CD4-positive, CD25-positive, alpha-beta regulatory T cell (primary cell): Measurements from ENCODE around the gene HAUS8. TPM values are rescaled to one million over a fixed set of nuclear protein-coding genes. Genes with fewer than 3 reads are reported as not detected.

Experiments used
- ATAC-seq, 2 donors: fragments of 150-1000 bp; cut with Tn5 transposase; one replicate each; pipeline ENCODE4 v1.10.0; 2021; ENCODE audit warnings: low read depth in 2 of 2, moderate number of reproducible peaks in 2 of 2, moderate library complexity in 1 of 2
- DNase-seq, 3 donors: peaks; one replicate each; pipeline versions ENCODE4 v3.0.0 to v3.0.0-alpha.2; 2012 to 2022; ENCODE audit warnings: mixed read lengths in 1 of 3
- H3K27ac ChIP-seq: one replicate; pipeline ENCODE4 v1.7.0; 2013; ENCODE audit warnings: mild to moderate bottlenecking, low read length; ENCODE audit not compliant: insufficient read depth, poor library complexity, severe bottlenecking
- H3K27me3 ChIP-seq: one replicate; pipeline ENCODE4 v1.7.0; 2013; ENCODE audit warnings: low read length; ENCODE audit not compliant: control insufficient read depth, insufficient read depth
- H3K36me3 ChIP-seq: one replicate; pipeline ENCODE4 v1.7.0; 2013; ENCODE audit warnings: mild to moderate bottlenecking, low read length, moderate library complexity; ENCODE audit not compliant: control insufficient read depth, insufficient read depth
- H3K4me1 ChIP-seq: 2 replicates; pipeline ENCODE4 v1.7.0; 2013; ENCODE audit warnings: mild to moderate bottlenecking, low read length; ENCODE audit not compliant: insufficient read depth, control insufficient read depth, poor library complexity, severe bottlenecking
- H3K4me3 ChIP-seq: one replicate; pipeline ENCODE4 v1.7.0; 2013; ENCODE audit warnings: low read depth, mild to moderate bottlenecking, low read length, moderate library complexity
- H3K9me3 ChIP-seq, 2 experiments: 1 replicate in 1 of 2; 2 replicates in 1 of 2; pipeline ENCODE4 v1.7.0; 2013; ENCODE audit warnings: low read length in 2 of 2, mild to moderate bottlenecking in 1 of 2, moderate library complexity in 1 of 2; ENCODE audit not compliant: control insufficient read depth in 2 of 2
- H3K27ac Mint-ChIP-seq, 3 donors: one replicate each; pipeline ENCODE4 v1.8.0; 2020 to 2022; ENCODE audit warnings: mild to moderate bottlenecking in 3 of 3, mixed read lengths in 3 of 3, moderate library complexity in 2 of 3
- H3K27me3 Mint-ChIP-seq: one replicate; pipeline ENCODE4 v1.8.0; 2022; ENCODE audit warnings: mild to moderate bottlenecking, mixed read lengths
- H3K36me3 Mint-ChIP-seq: one replicate; pipeline ENCODE4 v1.8.0; 2020; ENCODE audit warnings: mixed read lengths
- H3K4me1 Mint-ChIP-seq, 4 donors: one replicate each; pipeline ENCODE4 v1.8.0; 2020 to 2022; ENCODE audit warnings: mixed read lengths in 4 of 4, mild to moderate bottlenecking in 1 of 4
- H3K4me3 Mint-ChIP-seq, 4 donors: one replicate each; pipeline ENCODE4 v1.8.0; 2020 to 2022; ENCODE audit warnings: mild to moderate bottlenecking in 4 of 4, mixed read lengths in 4 of 4, moderate library complexity in 3 of 4
- H3K9me3 Mint-ChIP-seq, 7 donors: one replicate each; pipeline ENCODE4 v1.8.0; 2020 to 2022; ENCODE audit warnings: mixed read lengths in 7 of 7, mild to moderate bottlenecking in 3 of 7, moderate library complexity in 2 of 7
- polyA plus RNA-seq, 4 donors: library from polyadenylated mRNA; unstranded; fragments of 300-500 nt; fragmentation: Illumina TruSeq; gene quantifications; one replicate each; pipeline ENCODE4 v1.2.3, GENCODE V29; 2021
- total RNA-seq: library from RNA; stranded (reverse); gene quantifications from one replicate; pipeline ENCODE4 v1.2.3, GENCODE V29; 2022

Gene HAUS8
- total and polyA plus RNA-seq, 5 donors from 2014 or later, result 11.0 to 26.9 (median 11.2) TPM

DNA sequence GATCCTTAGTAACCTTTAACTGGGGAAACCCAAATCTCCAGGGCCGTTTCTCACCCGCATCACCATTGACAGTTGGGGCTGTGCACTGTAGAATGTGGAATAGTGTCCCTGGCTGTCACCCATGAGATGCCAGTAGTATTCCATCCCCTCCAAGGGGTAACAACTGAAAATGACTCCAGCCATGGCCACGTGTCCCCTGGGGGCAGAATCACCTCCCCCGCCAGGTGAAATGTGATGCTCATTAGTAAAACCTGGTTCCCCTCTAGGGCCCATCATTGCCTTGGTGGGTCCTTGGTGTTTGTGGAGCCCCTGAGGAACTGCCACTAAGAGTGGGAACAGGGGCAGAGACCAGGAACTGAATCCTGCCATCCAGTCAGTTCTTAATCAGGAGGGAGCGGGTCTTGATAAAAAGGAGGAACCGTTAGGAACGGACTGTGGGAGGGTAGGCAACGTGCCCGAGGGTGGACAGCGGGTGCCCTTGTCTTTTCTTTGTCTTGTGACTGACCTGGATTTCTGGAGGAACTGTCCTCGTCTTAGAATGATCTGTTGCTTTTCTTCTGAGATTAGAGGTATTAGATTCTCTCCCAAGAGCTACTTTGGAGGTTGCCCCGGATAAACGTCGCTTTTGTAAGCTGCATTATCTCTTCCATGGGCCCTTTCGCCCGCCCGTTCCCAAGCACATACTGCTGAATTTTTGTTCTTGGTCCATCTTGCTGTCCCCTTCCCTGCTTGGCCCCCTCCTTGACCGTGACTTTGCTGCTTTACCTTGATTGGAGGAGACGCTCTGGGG lies 3.9 kb upstream of the HAUS8 start:
- Histone ChIP-seq H3K27me3 (no peaks in the 10 kb centered on the region), H3K27ac (peak overlapping the region; percentile 60), H3K9me3 (no peaks in the 10 kb centered on the region), H3K36me3 (peaks cover 2% of the 10 kb centered on the region), H3K4me3 (peak overlapping the region; percentile 26), H3K4me1 (peaks cover 53% of the 10 kb centered on the region)
- no peaks in the 10 kb centered on the region for H3K36me3 Mint-ChIP-seq
- peaks cover 0 to 1% (median 0%) of the 10 kb centered on the region in 7 donors for H3K9me3 Mint-ChIP-seq
- DNase-seq (no peak), ATAC-seq (no peak)
- H3K27ac Mint-ChIP-seq, result peak overlapping the region; percentile 76 to 97 (median 82)
- peaks cover 11 to 77% (median 52%) of the 10 kb centered on the region in 4 donors for H3K4me1 Mint-ChIP-seq
- peak overlapping the region; percentile 78 to 84 (median 82) for H3K4me3 Mint-ChIP-seq
- H3K27me3 Mint-ChIP-seq, result no peaks in the 10 kb centered on the region

DNA sequence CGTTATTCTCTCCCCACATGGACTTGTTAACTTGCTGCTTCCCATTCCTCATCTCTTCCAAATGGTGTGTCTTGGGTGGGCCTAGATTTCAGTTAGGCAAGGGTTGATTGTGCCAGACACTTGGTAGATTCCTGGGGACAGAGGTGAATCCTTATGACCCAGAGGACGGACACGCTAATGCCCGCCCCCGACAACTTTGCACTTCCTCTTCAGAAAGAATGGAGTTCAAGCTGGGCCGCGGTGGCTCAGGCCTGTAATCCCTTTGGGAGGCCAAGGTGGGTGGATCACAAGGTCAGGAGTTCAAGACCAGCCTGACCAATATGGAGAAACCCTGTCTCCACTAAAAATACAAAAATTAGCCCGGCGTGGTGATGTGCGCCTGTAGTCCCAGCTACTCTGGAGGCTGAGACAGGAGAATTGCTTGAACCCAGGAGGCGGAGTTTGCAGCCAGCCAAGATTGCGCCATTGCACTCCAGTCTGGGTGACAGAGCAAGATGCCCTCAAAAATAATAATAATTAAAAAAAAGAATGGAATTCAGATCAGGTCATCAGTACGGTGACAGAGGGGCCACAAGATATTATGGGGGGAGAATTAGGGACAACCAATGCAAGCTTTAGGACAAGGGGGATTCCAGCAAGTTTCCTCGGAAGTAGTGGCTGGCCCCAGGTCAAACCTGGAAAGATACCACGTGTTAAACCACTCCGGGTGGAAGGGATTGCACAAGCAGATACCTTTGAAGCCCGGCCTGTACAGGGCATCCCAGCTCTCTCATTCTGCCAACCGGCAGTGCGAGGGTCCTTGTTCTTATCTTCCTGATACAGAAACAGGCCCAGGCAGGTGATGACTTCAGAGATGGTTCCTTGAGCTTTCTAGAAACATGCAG lies 3.0 kb upstream of the HAUS8 start:
- no peaks in the 10 kb centered on the region for H3K9me3 ChIP-seq
- no peaks in the 10 kb centered on the region for H3K36me3 ChIP-seq
- H3K36me3 Mint-ChIP-seq, result no peaks in the 10 kb centered on the region
- ATAC-seq, result no peak
- H3K27me3 ChIP-seq, result no peaks in the 10 kb centered on the region
- peaks cover 0 to 1% (median 0%) of the 10 kb centered on the region in 7 donors for H3K9me3 Mint-ChIP-seq
- peak overlapping the region; percentile 76 for H3K4me3 ChIP-seq
- peaks cover 11 to 81% (median 56%) of the 10 kb centered on the region in 4 donors for H3K4me1 Mint-ChIP-seq
- H3K4me1 ChIP-seq, result peaks cover 59% of the 10 kb centered on the region
- H3K27me3 Mint-ChIP-seq, result no peaks in the 10 kb centered on the region
- no peak for DNase-seq
- no peak overlapping the region for H3K27ac ChIP-seq
- peak overlapping the region; percentile 90 to 100 (median 98) for H3K4me3 Mint-ChIP-seq
- peak overlapping the region in 2 of 3 donors; percentile 75 to 76 for H3K27ac Mint-ChIP-seq

- Histone ChIP-seq H3K36me3 (no peaks in the 10 kb centered on the region), H3K4me3 (peak overlapping the region; percentile 76), H3K27me3 (no peaks in the 10 kb centered on the region), H3K9me3 (no peaks in the 10 kb centered on the region), H3K27ac (no peak overlapping the region), H3K4me1 (peaks cover 56% of the 10 kb centered on the region)
- DNase-seq (no peak), ATAC-seq (no peak)
- Mint-ChIP-seq H3K9me3 (peaks cover 0 to 1% (median 0%) of the 10 kb centered on the region in 7 donors), H3K36me3 (peaks cover 7% of the 10 kb centered on the region), H3K27ac (peak overlapping the region; percentile 56 to 75 (median 56)), H3K4me1 (peaks cover 11 to 80% (median 52%) of the 10 kb centered on the region in 4 donors), H3K27me3 (no peaks in the 10 kb centered on the region), H3K4me3 (peak overlapping the region; percentile 90 to 100 (median 98))
Measured at GRCh38 chr19:17077447-17078028, 2.3 kb upstream of the HAUS8 start.

DNA sequence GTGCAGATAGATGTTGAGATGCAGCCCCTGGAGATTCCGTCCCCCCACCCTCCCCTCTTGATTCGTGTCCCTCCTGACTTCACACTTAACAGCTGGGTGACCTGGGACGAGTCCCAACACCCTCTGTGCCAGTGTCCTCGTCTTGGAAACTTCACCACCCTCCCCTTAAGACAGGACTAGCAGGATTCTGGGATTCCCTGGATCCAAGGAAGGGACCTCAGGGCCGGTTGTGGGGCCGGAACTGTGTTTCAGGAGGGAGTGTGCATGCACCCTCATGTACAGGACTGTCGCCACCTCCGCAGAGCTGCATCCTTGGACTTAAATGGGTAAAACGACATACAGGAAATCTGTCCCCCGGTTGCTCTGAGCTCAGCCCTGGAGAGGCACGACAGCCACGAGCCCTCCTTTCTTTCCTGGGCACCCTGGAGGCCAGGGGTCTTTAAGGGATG lies 1.3 kb upstream of the HAUS8 start:
- DNase-seq (peak in 2 of 3 donors; percentile 14 to 68), ATAC-seq (no peak)
- Mint-ChIP-seq H3K4me1 (peaks cover 11 to 72% (median 47%) of the 10 kb centered on the region in 4 donors), H3K36me3 (peaks cover 8% of the 10 kb centered on the region), H3K27me3 (no peaks in the 10 kb centered on the region), H3K4me3 (peak overlapping the region; percentile 90 to 100 (median 98)), H3K9me3 (peaks cover 0 to 1% (median 0%) of the 10 kb centered on the region in 7 donors), H3K27ac (peak overlapping the region; percentile 52 to 96 (median 93))
- Histone ChIP-seq H3K4me1 (peaks cover 56% of the 10 kb centered on the region), H3K27ac (peak overlapping the region; percentile 74), H3K4me3 (peak overlapping the region; percentile 76), H3K36me3 (peaks cover 2% of the 10 kb centered on the region), H3K27me3 (no peaks in the 10 kb centered on the region), H3K9me3 (no peaks in the 10 kb centered on the region)

DNA sequence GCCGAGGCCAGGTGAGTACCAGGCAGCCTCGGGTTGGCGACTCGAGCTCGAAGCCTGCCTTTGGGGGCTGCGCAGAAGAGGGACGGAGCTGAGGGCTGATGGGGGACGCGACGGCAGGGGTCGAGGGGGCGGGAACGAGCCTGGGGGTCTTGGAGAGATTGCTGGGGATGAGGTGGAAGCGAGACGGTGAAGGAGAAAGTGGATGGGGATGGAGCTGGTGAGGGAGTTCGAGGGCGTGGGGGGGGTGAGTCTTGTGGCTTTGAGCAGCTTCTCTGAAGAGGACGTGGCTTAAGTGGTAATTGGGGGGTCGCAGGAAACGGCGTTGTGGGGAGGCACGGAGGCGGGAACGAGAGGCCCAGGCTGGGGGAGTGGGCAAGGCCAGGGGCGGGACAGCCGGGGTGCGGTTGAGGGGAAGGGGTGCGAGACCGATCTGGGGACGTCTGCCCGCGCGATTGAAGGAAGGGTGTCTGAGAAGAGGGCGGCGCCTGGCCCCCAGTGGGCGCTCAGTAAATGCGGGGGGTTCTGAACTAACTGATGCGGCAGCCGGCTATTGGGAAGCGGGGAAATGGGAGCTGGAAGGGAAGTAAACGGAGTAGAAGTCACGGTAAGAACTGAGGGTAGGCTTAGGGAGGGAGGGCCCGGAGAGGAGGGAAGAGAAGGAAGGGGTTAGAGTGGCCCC lies 751 bp upstream of the HAUS8 start:
- DNase-seq, result peak; percentile 44 to 73 (median 57)
- Mint-ChIP-seq H3K36me3 (peaks cover 11% of the 10 kb centered on the region), H3K9me3 (peaks cover 0 to 1% (median 0%) of the 10 kb centered on the region in 7 donors), H3K27me3 (no peaks in the 10 kb centered on the region), H3K27ac (peak overlapping the region; percentile 72 to 96 (median 93)), H3K4me3 (peak overlapping the region; percentile 90 to 100 (median 98)), H3K4me1 (peaks cover 11 to 72% (median 45%) of the 10 kb centered on the region in 4 donors)
- no peak for ATAC-seq
- Histone ChIP-seq H3K27ac (peak overlapping the region; percentile 74), H3K9me3 (no peaks in the 10 kb centered on the region), H3K4me1 (peaks cover 56% of the 10 kb centered on the region), H3K4me3 (peak overlapping the region; percentile 76), H3K36me3 (peaks cover 8% of the 10 kb centered on the region), H3K27me3 (no peaks in the 10 kb centered on the region)

DNA sequence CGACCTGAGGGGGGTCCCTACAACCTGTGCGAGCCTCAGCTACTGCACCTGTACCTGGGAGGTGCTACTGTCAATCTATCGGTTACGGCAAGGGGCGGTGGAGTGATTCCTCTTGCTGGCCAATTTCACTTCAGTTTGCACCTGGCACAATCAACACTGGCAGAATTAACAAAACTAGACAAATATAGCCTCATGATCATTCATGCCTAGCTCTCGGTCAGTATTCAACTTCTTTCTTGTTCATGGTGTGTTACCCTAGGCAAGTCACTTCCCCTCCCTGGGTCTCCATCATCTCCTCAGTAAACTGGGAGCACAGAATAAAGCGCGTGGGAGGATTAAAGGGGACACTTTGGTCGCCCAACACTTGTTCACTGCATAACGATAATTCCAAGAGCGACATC lies 618 bp downstream of the HAUS8 start:
- Histone ChIP-seq H3K27me3 (no peaks in the 10 kb centered on the region), H3K9me3 (no peaks in the 10 kb centered on the region), H3K4me1 (peaks cover 47% of the 10 kb centered on the region), H3K27ac (peak overlapping the region; percentile 94), H3K36me3 (peaks cover 16% of the 10 kb centered on the region), H3K4me3 (peak overlapping the region; percentile 94)
- H3K36me3 Mint-ChIP-seq, result peaks cover 21% of the 10 kb centered on the region
- no peaks in the 10 kb centered on the region for H3K27me3 Mint-ChIP-seq
- H3K9me3 Mint-ChIP-seq, result peaks cover 0 to 1% (median 0%) of the 10 kb centered on the region in 7 donors
- H3K27ac Mint-ChIP-seq, result peak overlapping the region; percentile 93 to 99 (median 96)
- DNase-seq (no peak), ATAC-seq (no peak)
- peaks cover 5 to 72% (median 43%) of the 10 kb centered on the region in 4 donors for H3K4me1 Mint-ChIP-seq
- H3K4me3 Mint-ChIP-seq, result peak overlapping the region; percentile 90 to 98 (median 98)
